HTERT RPE-1 (cell line): Measurements from ENCODE around the gene TNFRSF4.
"Not testable (repeated sequence)": the region's sequence is repeated elsewhere in the genome, so short reads cannot be mapped to it uniquely, and the experiment has no call there.

Experiments
- in situ Hi-C: fragments of 300-500 bp; cut with MboI; formaldehyde crosslinking; loops from 4 replicates; pipeline ENCODE4 v1.14.3; 2020; ENCODE audit warnings: low sequenced_read_pairs

The TNFRSF4 gene

GRCh38 chr1:1213345-1214265 is at the start of gene TNFRSF4:
TNFRSF4 (minus strand) TSS chr1:1214153; CDS start chr1:1214127, 26 bp downstream.
- in situ Hi-C loops, result no loop called here

GRCh38 chr1:1262758-1263157 is 48.8 kb upstream of the TNFRSF4 start:
- in situ Hi-C loops, result no loop called here

- in situ Hi-C loops, result no loop called here
These were observed 48.1 kb upstream of the TNFRSF4 start for GRCh38 chr1:1262071-1262470.

GRCh38 chr1:1260843-1261560 is 47.0 kb upstream of the TNFRSF4 start:
- in situ Hi-C loops, result no loop called here

- in situ Hi-C loops, result no loop called here
These were observed 46.1 kb upstream of the TNFRSF4 start for GRCh38 chr1:1259951-1260600.

GRCh38 chr1:1259540-1259939 is 45.6 kb upstream of the TNFRSF4 start:
- in situ Hi-C loops, result no loop called here

- in situ Hi-C loops, result no loop called here
These were observed 45.2 kb upstream of the TNFRSF4 start for GRCh38 chr1:1259119-1259488.

- in situ Hi-C loops, result no loop called here
These were observed 43.3 kb upstream of the TNFRSF4 start for GRCh38 chr1:1256956-1257871.

GRCh38 chr1:1255611-1256010 is 41.7 kb upstream of the TNFRSF4 start:
- in situ Hi-C loops, result no loop called here

GRCh38 chr1:1255078-1255477 is 41.1 kb upstream of the TNFRSF4 start:
- in situ Hi-C loops, result no loop called here

- in situ Hi-C loops, result no loop called here
These were observed 40.7 kb upstream of the TNFRSF4 start for GRCh38 chr1:1254667-1254998.

GRCh38 chr1:1253972-1254666 is 40.2 kb upstream of the TNFRSF4 start:
- in situ Hi-C loops, result no loop called here

GRCh38 chr1:1253314-1253713 is 39.4 kb upstream of the TNFRSF4 start:
- in situ Hi-C loops, result no loop called here

GRCh38 chr1:1250786-1251284 is 36.9 kb upstream of the TNFRSF4 start:
- in situ Hi-C loops, result no loop called here

- in situ Hi-C loops, result not testable (repeated sequence)
These were observed 34.3 kb upstream of the TNFRSF4 start for GRCh38 chr1:1248009-1248913.

- in situ Hi-C loops, result no loop called here
These were observed 33.5 kb upstream of the TNFRSF4 start for GRCh38 chr1:1247341-1247913.

GRCh38 chr1:1246577-1247340 is 32.8 kb upstream of the TNFRSF4 start, which contains the start of gene C1QTNF12:
C1QTNF12 (minus strand) TSS chr1:1246722; CDS start chr1:1246690, 32 bp downstream.
- in situ Hi-C loops, result no loop called here
